Keratinocyte (primary cell): ENCODE data around the gene AP3B1.

Experiments used
- EZH2 ChIP-seq: IDR thresholded peaks from one replicate; pipeline ENCODE4 v1.6.1; 2012; ENCODE audit warnings: inconsistent platforms, mild to moderate bottlenecking, low read length, moderate library complexity
- TF ChIP-seq, protein P1 (sequence below), 3 experiments: IDR thresholded peaks in 1 of 3; conservative IDR thresholded peaks in 1 of 3; optimal IDR thresholded peaks in 1 of 3; 2 replicates in 2 of 3; 3 replicates in 1 of 3; pipeline versions ENCODE3 to v1.5.1; 2011; ENCODE audit warnings: low read length in 3 of 3, mild to moderate bottlenecking in 3 of 3, moderate library complexity in 2 of 3, control low read depth in 1 of 3, inconsistent platforms in 1 of 3; ENCODE audit not compliant: insufficient read depth in 2 of 3; ENCODE audit errors: extremely low read depth in 1 of 3

- TF ChIP-seq EZH2: no peak
- TF ChIP-seq, protein P1, sequence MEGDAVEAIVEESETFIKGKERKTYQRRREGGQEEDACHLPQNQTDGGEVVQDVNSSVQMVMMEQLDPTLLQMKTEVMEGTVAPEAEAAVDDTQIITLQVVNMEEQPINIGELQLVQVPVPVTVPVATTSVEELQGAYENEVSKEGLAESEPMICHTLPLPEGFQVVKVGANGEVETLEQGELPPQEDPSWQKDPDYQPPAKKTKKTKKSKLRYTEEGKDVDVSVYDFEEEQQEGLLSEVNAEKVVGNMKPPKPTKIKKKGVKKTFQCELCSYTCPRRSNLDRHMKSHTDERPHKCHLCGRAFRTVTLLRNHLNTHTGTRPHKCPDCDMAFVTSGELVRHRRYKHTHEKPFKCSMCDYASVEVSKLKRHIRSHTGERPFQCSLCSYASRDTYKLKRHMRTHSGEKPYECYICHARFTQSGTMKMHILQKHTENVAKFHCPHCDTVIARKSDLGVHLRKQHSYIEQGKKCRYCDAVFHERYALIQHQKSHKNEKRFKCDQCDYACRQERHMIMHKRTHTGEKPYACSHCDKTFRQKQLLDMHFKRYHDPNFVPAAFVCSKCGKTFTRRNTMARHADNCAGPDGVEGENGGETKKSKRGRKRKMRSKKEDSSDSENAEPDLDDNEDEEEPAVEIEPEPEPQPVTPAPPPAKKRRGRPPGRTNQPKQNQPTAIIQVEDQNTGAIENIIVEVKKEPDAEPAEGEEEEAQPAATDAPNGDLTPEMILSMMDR (optimal IDR thresholded peaks at IDR 0.05 in 1 of 3, IDR thresholded peaks at IDR 0.05 in 1 of 3, conservative IDR thresholded peaks at IDR 0.05 in 1 of 3; ENCODE audit: extremely low read depth in 1 of 3, insufficient read depth in 2 of 3, low read length in 3 of 3): no peak
These were observed 215.6 kb downstream of the AP3B1 start for GRCh38 chr5:78078858-78079257.
